Fibroblast of lung (primary cell): ENCODE results near the gene SURF4.

ENCODE experiments used
- EZH2 ChIP-seq: IDR thresholded peaks from 2 replicates; pipeline ENCODE4 v1.5.1; 2012; ENCODE audit warnings: low read length, control low read depth, mild to moderate bottlenecking; ENCODE audit errors: missing control alignments
- TF ChIP-seq, protein P1 (sequence below), 2 donors: IDR thresholded peaks in 1 of 2; conservative IDR thresholded peaks in 1 of 2; 1 replicate in 1 of 2; 2 replicates in 1 of 2; pipeline ENCODE4 v1.5.1; 2011 to 2012; ENCODE audit warnings: low read length in 2 of 2, control low read depth in 1 of 2, inconsistent platforms in 1 of 2, low read depth in 1 of 2, mild to moderate bottlenecking in 1 of 2

DNA sequence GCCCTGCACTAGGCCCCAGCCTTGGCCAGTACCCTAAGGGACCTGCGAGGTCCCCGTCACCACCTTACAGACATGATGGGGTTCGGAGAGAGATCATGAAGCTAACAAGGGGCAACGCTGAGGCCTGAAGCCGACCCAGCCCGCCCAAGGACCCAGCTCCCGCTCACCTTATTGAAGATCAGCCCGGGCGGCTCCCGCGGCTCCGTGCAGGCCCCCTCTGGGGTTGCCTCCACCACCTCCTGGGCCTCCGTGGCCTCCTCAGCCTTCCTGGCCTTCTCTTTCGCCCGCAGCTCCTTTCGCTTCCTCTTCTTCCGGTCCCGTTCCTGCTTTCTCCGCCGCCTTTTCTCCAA is 43.5 kb downstream of the SURF4 start:
- TF ChIP-seq, protein P1, sequence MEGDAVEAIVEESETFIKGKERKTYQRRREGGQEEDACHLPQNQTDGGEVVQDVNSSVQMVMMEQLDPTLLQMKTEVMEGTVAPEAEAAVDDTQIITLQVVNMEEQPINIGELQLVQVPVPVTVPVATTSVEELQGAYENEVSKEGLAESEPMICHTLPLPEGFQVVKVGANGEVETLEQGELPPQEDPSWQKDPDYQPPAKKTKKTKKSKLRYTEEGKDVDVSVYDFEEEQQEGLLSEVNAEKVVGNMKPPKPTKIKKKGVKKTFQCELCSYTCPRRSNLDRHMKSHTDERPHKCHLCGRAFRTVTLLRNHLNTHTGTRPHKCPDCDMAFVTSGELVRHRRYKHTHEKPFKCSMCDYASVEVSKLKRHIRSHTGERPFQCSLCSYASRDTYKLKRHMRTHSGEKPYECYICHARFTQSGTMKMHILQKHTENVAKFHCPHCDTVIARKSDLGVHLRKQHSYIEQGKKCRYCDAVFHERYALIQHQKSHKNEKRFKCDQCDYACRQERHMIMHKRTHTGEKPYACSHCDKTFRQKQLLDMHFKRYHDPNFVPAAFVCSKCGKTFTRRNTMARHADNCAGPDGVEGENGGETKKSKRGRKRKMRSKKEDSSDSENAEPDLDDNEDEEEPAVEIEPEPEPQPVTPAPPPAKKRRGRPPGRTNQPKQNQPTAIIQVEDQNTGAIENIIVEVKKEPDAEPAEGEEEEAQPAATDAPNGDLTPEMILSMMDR (conservative IDR thresholded peaks at IDR 0.05 in 1 of 2, IDR thresholded peaks at IDR 0.05 in 1 of 2; ENCODE audit: low read depth in 1 of 2, low read length in 2 of 2): no peak
- no peak for TF ChIP-seq EZH2
